Upper lobe of left lung (tissue), 6 donors: ENCODE results near the gene SMYD3. TPM values are rescaled to one million over a fixed set of nuclear protein-coding genes. Genes with fewer than 3 reads are reported as not detected.
"Not testable (repeated sequence)": the region's sequence is repeated elsewhere in the genome, so short reads cannot be mapped to it uniquely, and the experiment has no call there.

ENCODE experiments used
- ATAC-seq, 2 donors: fragments of 200-7000 bp; cut with Tn5 transposase; one replicate each; pipeline ENCODE4 v1.9.1; 2022; ENCODE audit warnings: mild to moderate bottlenecking in 2 of 2, moderate library complexity in 2 of 2; ENCODE audit not compliant: low FRiP score in 2 of 2
- DNase-seq, 2 donors: peaks; one replicate each; pipeline ENCODE4 v3.0.0-alpha.2; 2019 to 2020
- H3K27ac ChIP-seq, 4 donors: fragments of 200-600 bp; sonication (generic); one replicate each; pipeline ENCODE4 v1.5.1; 2016 to 2019
- H3K27me3 ChIP-seq, 4 donors: fragments of 200-600 bp; sonication (generic); one replicate each; pipeline ENCODE4 v1.5.1; 2017 to 2019
- H3K36me3 ChIP-seq, 4 donors: fragments of 200-600 bp; sonication (generic); one replicate each; pipeline ENCODE4 v1.5.1; 2016 to 2019
- H3K4me1 ChIP-seq, 4 donors: fragments of 200-600 bp; sonication (generic); one replicate each; pipeline ENCODE4 v1.5.1; 2018 to 2019
- H3K4me3 ChIP-seq, 4 donors: fragments of 200-600 bp; sonication (generic); one replicate each; pipeline ENCODE4 v1.5.1; 2017 to 2019; ENCODE audit warnings: mild to moderate bottlenecking in 2 of 4, moderate library complexity in 1 of 4
- H3K9me3 ChIP-seq, 4 donors: fragments of 200-600 bp; sonication (generic); one replicate each; pipeline ENCODE4 v1.5.1; 2018 to 2019
- EP300 ChIP-seq, 4 donors: sonication (generic); formaldehyde crosslinking; IDR thresholded peaks; one replicate each; pipeline ENCODE4 v1.5.1; 2017; ENCODE audit warnings: antibody characterized with exemption in 4 of 4, control low read depth in 2 of 4
- POLR2A ChIP-seq, 4 donors: fragments of 450-650 bp; IDR thresholded peaks; one replicate each; pipeline ENCODE4 v1.5.1; 2016 to 2017; ENCODE audit warnings: antibody characterized with exemption in 4 of 4, mild to moderate bottlenecking in 2 of 4
- POLR2AphosphoS5 ChIP-seq, 2 donors: sonication (generic); formaldehyde crosslinking; IDR thresholded peaks; one replicate each; pipeline ENCODE4 v1.5.1; 2017; ENCODE audit warnings: antibody characterized with exemption in 2 of 2
- WGBS, 2 donors: methylation state at CpG; one replicate each; pipeline ENCODE4 v1.1.5; 2017 to 2018; 5-methylcytosine and 5-hydroxymethylcytosine counted together
- total RNA-seq, 6 donors: library from RNA; depleted of rRNA in 4 of 6; stranded (reverse); fragments of >200 nt in 4 of 6; gene quantifications; one replicate each; pipeline versions ENCODE4 v1.1.0 to v1.2.1, GENCODE V29; 2016 to 2021
- TF ChIP-seq, protein P1 (sequence below), 6 experiments: fragments of 450-650 bp in 4 of 6; fragments of 200-600 bp in 2 of 6; sonication (generic) in 2 of 6; IDR thresholded peaks; one replicate each; pipeline ENCODE4 v1.5.1; 2016 to 2019; ENCODE audit warnings: antibody characterized with exemption in 6 of 6
- donor health status: DM: no; HTN: no; CAD: no; lungs with moderate emphysema.
- donor health status: DM: no; HTN: yes; CAD: no; lungs with severe emphysema.

The SMYD3 gene
- total RNA-seq, 6 donors from 2014 or later: 22.7 to 109 (median 34.0) TPM

DNA sequence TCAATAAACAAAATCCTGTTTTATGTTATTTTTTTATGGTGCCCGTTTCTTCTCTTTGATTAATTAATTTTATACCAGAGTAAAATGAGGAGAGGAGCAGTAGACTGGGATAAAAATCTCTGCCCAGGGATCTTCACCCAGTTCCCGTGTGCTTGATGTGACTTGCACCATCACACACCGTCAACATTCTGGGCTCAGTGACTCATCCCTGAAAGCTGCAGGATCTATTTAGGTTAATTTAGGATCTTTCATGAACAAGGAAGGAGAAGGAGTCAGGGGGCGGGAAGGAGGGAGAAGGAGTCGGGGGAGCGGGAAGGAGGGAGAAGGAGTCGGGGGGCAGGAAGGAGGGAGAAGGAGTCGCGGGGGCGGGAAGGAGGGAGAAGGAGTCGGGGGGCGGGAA lies 182.4 kb downstream of the SMYD3 start:
- no peak overlapping the region for H3K27ac ChIP-seq
- peaks cover 0 to 4% (median 0%) of the 10 kb centered on the region in 4 donors for H3K4me1 ChIP-seq
- TF ChIP-seq POLR2AphosphoS5 (IDR thresholded peaks at IDR 0.05): no peak
- TF ChIP-seq, protein P1, sequence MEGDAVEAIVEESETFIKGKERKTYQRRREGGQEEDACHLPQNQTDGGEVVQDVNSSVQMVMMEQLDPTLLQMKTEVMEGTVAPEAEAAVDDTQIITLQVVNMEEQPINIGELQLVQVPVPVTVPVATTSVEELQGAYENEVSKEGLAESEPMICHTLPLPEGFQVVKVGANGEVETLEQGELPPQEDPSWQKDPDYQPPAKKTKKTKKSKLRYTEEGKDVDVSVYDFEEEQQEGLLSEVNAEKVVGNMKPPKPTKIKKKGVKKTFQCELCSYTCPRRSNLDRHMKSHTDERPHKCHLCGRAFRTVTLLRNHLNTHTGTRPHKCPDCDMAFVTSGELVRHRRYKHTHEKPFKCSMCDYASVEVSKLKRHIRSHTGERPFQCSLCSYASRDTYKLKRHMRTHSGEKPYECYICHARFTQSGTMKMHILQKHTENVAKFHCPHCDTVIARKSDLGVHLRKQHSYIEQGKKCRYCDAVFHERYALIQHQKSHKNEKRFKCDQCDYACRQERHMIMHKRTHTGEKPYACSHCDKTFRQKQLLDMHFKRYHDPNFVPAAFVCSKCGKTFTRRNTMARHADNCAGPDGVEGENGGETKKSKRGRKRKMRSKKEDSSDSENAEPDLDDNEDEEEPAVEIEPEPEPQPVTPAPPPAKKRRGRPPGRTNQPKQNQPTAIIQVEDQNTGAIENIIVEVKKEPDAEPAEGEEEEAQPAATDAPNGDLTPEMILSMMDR (IDR thresholded peaks at IDR 0.05): no peak
- no peak for TF ChIP-seq POLR2A (IDR thresholded peaks at IDR 0.05)
- TF ChIP-seq EP300 (IDR thresholded peaks at IDR 0.05): no peak
- H3K36me3 ChIP-seq: no peaks in the 10 kb centered on the region
- H3K4me3 ChIP-seq: no peak overlapping the region
- ATAC-seq (no peak), DNase-seq (no peak)
- no peaks in the 10 kb centered on the region for H3K27me3 ChIP-seq
- no peaks in the 10 kb centered on the region for H3K9me3 ChIP-seq
- WGBS, 2 donors: 92 to 95% methylated on average over 4 to 11 of the region's 12 CpGs

DNA sequence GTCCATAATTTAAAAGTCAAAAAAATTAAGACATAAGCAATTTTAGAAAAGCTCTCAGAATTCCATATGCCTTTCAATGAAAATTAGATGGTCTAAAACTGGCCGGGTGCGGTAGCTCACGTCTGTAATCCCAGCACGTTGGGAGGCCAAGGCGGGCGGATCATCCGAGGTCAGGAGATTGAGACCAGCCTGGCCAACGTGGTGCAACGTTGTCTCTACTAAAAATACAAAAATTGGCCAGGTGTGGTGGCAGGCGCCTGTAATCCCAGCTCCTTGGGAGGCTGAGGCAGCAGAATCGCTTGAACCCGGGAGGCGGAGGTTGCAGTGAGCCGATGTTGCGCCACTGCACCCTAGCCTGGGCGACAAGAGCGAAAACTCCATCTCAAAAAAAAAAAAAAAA lies 183.0 kb downstream of the SMYD3 start:
- H3K4me1 ChIP-seq, H3K36me3 ChIP-seq, H3K9me3 ChIP-seq, H3K27me3 ChIP-seq, ATAC-seq, H3K4me3 ChIP-seq, H3K27ac ChIP-seq: not testable (repeated sequence)
- 95 to 96% methylated on average over 17 of the region's 17 CpGs for WGBS, 2 donors
- DNase-seq: peak in 1 of 2 donors; percentile 20

DNA sequence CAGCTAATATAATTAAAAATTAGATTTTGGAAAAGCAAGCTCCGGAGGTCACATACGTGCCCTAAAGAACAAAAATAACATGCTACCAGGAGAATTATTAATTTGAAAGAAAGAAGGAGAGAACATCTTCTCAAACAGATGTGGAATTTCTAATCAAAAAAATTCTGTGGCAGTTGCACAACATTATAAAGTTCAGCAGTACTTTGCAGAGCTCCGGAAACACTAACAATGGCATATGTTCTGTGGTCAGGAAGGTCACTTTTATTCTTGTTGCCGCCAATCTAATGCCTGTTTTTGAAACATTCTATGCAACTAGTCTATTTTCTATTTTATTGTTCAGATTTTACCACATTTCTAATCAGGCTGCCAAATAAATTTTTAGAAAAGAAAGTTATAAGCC lies 186.8 kb downstream of the SMYD3 start:
- peaks cover 0 to 4% (median 0%) of the 10 kb centered on the region in 4 donors for H3K4me1 ChIP-seq
- 46 to 51% methylated on average over 4 of the region's 4 CpGs for WGBS, 2 donors
- H3K27ac ChIP-seq: no peak overlapping the region
- no peaks in the 10 kb centered on the region for H3K27me3 ChIP-seq
- H3K4me3 ChIP-seq: no peak overlapping the region
- no peaks in the 10 kb centered on the region for H3K36me3 ChIP-seq
- ATAC-seq (no peak), DNase-seq (no peak)
- H3K9me3 ChIP-seq: no peaks in the 10 kb centered on the region
- no peak for TF ChIP-seq EP300 (IDR thresholded peaks at IDR 0.05)

DNA sequence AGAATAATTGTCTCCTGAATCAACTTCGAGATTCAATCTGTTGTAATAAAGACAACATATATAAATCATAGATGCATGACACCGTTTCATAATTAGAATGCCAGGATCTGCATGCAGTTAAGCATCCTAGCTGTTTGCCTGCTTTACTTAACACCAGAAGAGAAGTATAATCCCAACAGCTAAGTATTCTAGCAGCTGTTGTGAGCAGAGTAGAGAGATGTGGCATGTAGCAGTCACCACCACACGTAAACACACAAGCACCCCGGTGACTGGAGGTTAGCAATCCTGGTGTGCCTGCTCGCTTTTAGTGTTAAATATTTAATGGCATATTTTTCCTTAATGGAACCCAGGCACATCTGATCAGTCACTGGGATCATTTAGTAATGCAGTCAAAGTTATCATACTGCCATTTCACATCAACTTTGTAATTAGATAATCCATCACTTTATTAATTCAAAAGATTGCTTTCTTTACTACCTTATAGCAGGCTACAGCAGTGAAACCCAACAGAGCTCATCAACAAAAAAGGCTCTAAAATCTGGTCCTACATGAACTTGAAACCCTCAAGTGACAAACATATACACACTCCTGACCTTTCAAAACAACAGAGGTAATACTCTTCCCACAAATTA lies 187.9 kb downstream of the SMYD3 start:
- H3K36me3 ChIP-seq: no peaks in the 10 kb centered on the region
- H3K27me3 ChIP-seq: no peaks in the 10 kb centered on the region
- TF ChIP-seq POLR2AphosphoS5 (IDR thresholded peaks at IDR 0.05) (no peak), POLR2A (IDR thresholded peaks at IDR 0.05) (no peak)
- TF ChIP-seq, protein P1 (IDR thresholded peaks at IDR 0.05): no peak
- no peak for ATAC-seq
- H3K4me3 ChIP-seq: no peak overlapping the region
- WGBS, 2 donors: 61 to 84% methylated on average over 5 of the region's 5 CpGs
- H3K9me3 ChIP-seq: no peaks in the 10 kb centered on the region
- H3K27ac ChIP-seq: no peak overlapping the region
- H3K4me1 ChIP-seq: peaks cover 0 to 4% (median 0%) of the 10 kb centered on the region in 4 donors
- no peak for DNase-seq

DNA sequence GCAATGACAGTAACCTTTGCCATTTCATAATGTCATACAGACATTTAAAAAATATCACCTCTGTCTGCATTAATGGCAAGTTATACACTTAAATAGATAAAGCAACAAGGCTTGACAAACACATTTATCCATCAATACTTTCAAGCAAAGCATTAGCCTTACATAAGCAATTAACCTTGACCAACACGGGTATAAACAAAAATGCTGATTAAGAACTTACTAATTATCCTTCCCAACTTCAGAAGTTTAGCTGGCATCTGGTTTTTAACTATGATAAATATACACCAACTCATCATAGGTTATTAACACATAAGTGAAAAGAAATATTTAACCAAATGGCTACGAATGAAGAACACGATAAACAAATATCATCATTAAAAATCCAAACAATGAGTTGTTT lies 188.5 kb downstream of the SMYD3 start:
- no peak for ATAC-seq
- 83 to 93% methylated on average over 3 of the region's 3 CpGs for WGBS, 2 donors
- peaks cover 0 to 4% (median 0%) of the 10 kb centered on the region in 4 donors for H3K4me1 ChIP-seq

DNA sequence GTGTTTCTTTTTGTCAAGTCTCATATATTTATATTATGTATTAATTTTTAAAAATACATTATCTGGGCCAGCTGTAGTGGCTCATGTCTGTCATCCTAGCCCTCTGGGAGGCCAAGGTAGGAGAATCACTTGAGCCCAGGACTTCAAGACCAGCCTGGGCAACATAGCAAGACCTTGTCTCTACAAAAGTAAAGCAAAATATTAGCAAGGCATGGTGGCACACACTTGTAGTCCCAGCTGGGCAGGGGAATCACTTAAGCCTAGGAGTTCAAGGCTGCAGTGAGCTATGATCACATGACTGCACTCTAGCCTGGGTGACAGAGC lies 189.1 kb downstream of the SMYD3 start:
- TF ChIP-seq POLR2AphosphoS5 (IDR thresholded peaks at IDR 0.05): no peak
- no peak for TF ChIP-seq EP300 (IDR thresholded peaks at IDR 0.05)
- TF ChIP-seq POLR2A (IDR thresholded peaks at IDR 0.05): no peak
- TF ChIP-seq, protein P1 (IDR thresholded peaks at IDR 0.05): no peak
- no peaks in the 10 kb centered on the region for H3K9me3 ChIP-seq
- H3K27me3 ChIP-seq: no peaks in the 10 kb centered on the region
- no peak overlapping the region for H3K27ac ChIP-seq
- no peak overlapping the region for H3K4me3 ChIP-seq
- no peaks in the 10 kb centered on the region for H3K36me3 ChIP-seq
- no peak for ATAC-seq
- H3K4me1 ChIP-seq: peaks cover 0 to 4% (median 0%) of the 10 kb centered on the region in 4 donors
- DNase-seq: no peak

More for the DNA sequence above, 188.5 kb downstream of the SMYD3 start:
- no peak overlapping the region for H3K27ac ChIP-seq
- H3K9me3 ChIP-seq: no peaks in the 10 kb centered on the region
- no peaks in the 10 kb centered on the region for H3K36me3 ChIP-seq
- no peak for TF ChIP-seq POLR2AphosphoS5 (IDR thresholded peaks at IDR 0.05)
- TF ChIP-seq POLR2A (IDR thresholded peaks at IDR 0.05): no peak
- no peak for TF ChIP-seq EP300 (IDR thresholded peaks at IDR 0.05)
- TF ChIP-seq, protein P1 (IDR thresholded peaks at IDR 0.05): no peak
- no peaks in the 10 kb centered on the region for H3K27me3 ChIP-seq
- no peak for DNase-seq
- H3K4me3 ChIP-seq: no peak overlapping the region
